Suprapubic skin (tissue), 4 donors: ENCODE measurements around the gene HOXB9.

Source experiments
- CTCF ChIP-seq, 2 donors: fragments of 200-600 bp in 1 of 2; fragments of 450-650 bp in 1 of 2; sonication (generic) in 1 of 2; IDR thresholded peaks; one replicate each; pipeline ENCODE4 v1.5.1; 2016 to 2019; ENCODE audit warnings: antibody characterized with exemption in 2 of 2, mild to moderate bottlenecking in 1 of 2, moderate library complexity in 1 of 2
- EP300 ChIP-seq: sonication (generic); formaldehyde crosslinking; IDR thresholded peaks from one replicate; pipeline ENCODE4 v1.6.1; 2017; ENCODE audit warnings: antibody characterized with exemption
- POLR2A ChIP-seq, 2 donors: fragments of 450-650 bp; IDR thresholded peaks; one replicate each; pipeline ENCODE4 v1.6.1; 2017; ENCODE audit warnings: antibody characterized with exemption in 2 of 2, mild to moderate bottlenecking in 2 of 2, moderate library complexity in 2 of 2
- POLR2AphosphoS5 ChIP-seq, 3 donors: sonication (generic); formaldehyde crosslinking; IDR thresholded peaks; one replicate each; pipeline ENCODE4 v1.6.1; 2017; ENCODE audit warnings: antibody characterized with exemption in 3 of 3

- TF ChIP-seq POLR2A (IDR thresholded peaks at IDR 0.05) (no peak), CTCF (IDR thresholded peaks at IDR 0.05) (no peak), POLR2AphosphoS5 (IDR thresholded peaks at IDR 0.05) (no peak), EP300 (no peak)
These were observed 46.2 kb downstream of the HOXB9 start for GRCh38 chr17:48579760-48580554.
